K562 (cell line): ENCODE data around the gene MADCAM1. TPM values are rescaled to one million over a fixed set of nuclear protein-coding genes. Genes with fewer than 3 reads are reported as not detected.

Experiments used
- CGGBP1 ChIP-seq: fragments of 250-450 bp; sonication (Bioruptor Pico); IDR thresholded peaks from 2 replicates; pipeline ENCODE4 v1.9.0; 2021; ENCODE audit warnings: mild to moderate bottlenecking
- ETV6 ChIP-seq, 3 experiments: fragments of 150-350 bp in 1 of 3; sonication (generic) in 1 of 3; formaldehyde crosslinking in 1 of 3; IDR thresholded peaks; 2 replicates each; pipeline versions ENCODE4 v1.6.1 to v1.8.0; 2014 to 2022; ENCODE audit warnings: borderline replicate concordance in 2 of 3, low read depth in 2 of 3, antibody characterized with exemption in 1 of 3, low read length in 1 of 3, mild to moderate bottlenecking in 1 of 3, missing genetic modification reagents in 1 of 3
- GTF2B ChIP-seq: IDR thresholded peaks from 2 replicates; pipeline ENCODE4 v1.6.1; 2011; ENCODE audit not compliant: insufficient read length; ENCODE audit errors: extremely low read depth
- KAT2B ChIP-seq: IDR thresholded peaks from one replicate; pipeline ENCODE4 v1.6.1; 2012; ENCODE audit warnings: low read depth, mild to moderate bottlenecking, control low read depth, inconsistent platforms, low read length, moderate library complexity
- MBD1 ChIP-seq: fragments of 250-450 bp; sonication (Bioruptor Pico); IDR thresholded peaks from 2 replicates; pipeline ENCODE4 v1.8.0; 2022; ENCODE audit warnings: inconsistent platforms
- NR1H2 ChIP-seq: sonication (generic); formaldehyde crosslinking; IDR thresholded peaks from 2 replicates; pipeline ENCODE4 v1.4.0; 2020; ENCODE audit warnings: mild to moderate bottlenecking, missing genetic modification reagents
- PHTF2 ChIP-seq: fragments of 250-450 bp; sonication (Bioruptor Pico); IDR thresholded peaks from 2 replicates; pipeline ENCODE4 v1.5.0; 2021; ENCODE audit warnings: mild to moderate bottlenecking
- SAP30 ChIP-seq: fragments of 200-600 bp; sonication (generic); IDR thresholded peaks from 2 replicates; pipeline ENCODE4 v1.6.1; 2012; ENCODE audit warnings: borderline replicate concordance, low read depth, mild to moderate bottlenecking, moderate library complexity, low read length, control low read depth, inconsistent platforms; ENCODE audit not compliant: insufficient read depth, poor library complexity, severe bottlenecking
- TAL1 ChIP-seq: fragments of 450-650 bp; IDR thresholded peaks from 2 replicates; pipeline ENCODE4 v1.6.1; 2016; ENCODE audit warnings: mild to moderate bottlenecking
- TEAD2 ChIP-seq: fragments of 450-650 bp; IDR thresholded peaks from 2 replicates; pipeline ENCODE4 v1.6.1; 2016; ENCODE audit warnings: missing genetic modification characterization, control low read depth, missing compliant biosample characterization
- TEAD4 ChIP-seq, 2 experiments: sonication (generic) in 1 of 2; formaldehyde crosslinking in 1 of 2; IDR thresholded peaks; 2 replicates each; pipeline versions ENCODE4 v1.6.1 to v1.8.0; 2012 to 2022; ENCODE audit warnings: borderline replicate concordance in 1 of 2, inconsistent platforms in 1 of 2, low read length in 1 of 2, mild to moderate bottlenecking in 1 of 2, missing genetic modification reagents in 1 of 2
- ZBTB9 ChIP-seq: fragments of 450-650 bp; formaldehyde crosslinking; IDR thresholded peaks from 2 replicates; pipeline ENCODE4 v1.4.0; 2020; ENCODE audit warnings: mild to moderate bottlenecking, moderate library complexity
- ZNF518B ChIP-seq: fragments of 250-450 bp; sonication (Bioruptor Pico); IDR thresholded peaks from 2 replicates; pipeline ENCODE4 v1.5.0; 2021; ENCODE audit warnings: mild to moderate bottlenecking, moderate library complexity
- polyA plus RNA-seq, 8 experiments: library from polyadenylated mRNA; depleted of rRNA in 4 of 8; stranded (reverse) in 5 of 8; unstranded in 3 of 8; fragments of >200 nt; fragmentation: Nextera tagmentation in 2 of 8; fragmentation: Illumina TruSeq in 1 of 8; extraction: Ambion mirVana in 2 of 8; extraction: Trizol in 1 of 8; gene quantifications; 2 replicates each; pipeline versions ENCODE4 v1.2.1 to v1.2.3, GENCODE V29; 2011 to 2014; ENCODE audit warnings: inconsistent platforms in 1 of 8, missing spikeins in 1 of 8
- total RNA-seq, 7 experiments: library from RNA; depleted of rRNA in 6 of 7; stranded (reverse); fragments of >200 nt in 6 of 7; fragmentation: Illumina TruSeq in 2 of 7; extraction: Trizol in 2 of 7; gene quantifications; 2 replicates each; pipeline versions ENCODE4 v1.2.1 to v1.2.3, GENCODE V29; 2011 to 2021; ENCODE audit warnings: low replicate concordance in 1 of 7

Gene MADCAM1
- total and polyA plus RNA-seq, 9 of the 15 experiments (the other 6 are each of a cell fraction or from before 2014, with no cell fraction given) = 0.09 to 0.36 (median 0.09) TPM; not detected in 6

GRCh38 chr19:543910-544608, 47.8 kb downstream of the MADCAM1 start, which contains the start of gene GZMM (continued):
- TF ChIP-seq ZNF518B (CRISPR knock-in tag) (no peak), ZBTB9 (CRISPR knock-in tag) (no peak), ETV6 (IDR thresholded peaks at IDR 0.05; ENCODE audit: borderline replicate concordance in 1 of 2, low read depth in 2 of 2, low read length in 1 of 2) (no peak), ETV6 (CRISPR knock-in tag; IDR thresholded peaks at IDR 0.05; ENCODE audit: borderline replicate concordance) (no peak), SAP30 (no peak), KAT2B (no peak), CGGBP1 (CRISPR knock-in tag) (no peak), TEAD4 (IDR thresholded peaks at IDR 0.05; ENCODE audit: low read length) (no peak), TEAD4 (CRISPR knock-in tag; IDR thresholded peaks at IDR 0.05; ENCODE audit: borderline replicate concordance) (no peak), TEAD2 (tag) (no peak), TAL1 (no peak), MBD1 (no peak), GTF2B (no peak), PHTF2 (CRISPR knock-in tag) (no peak), NR1H2 (CRISPR knock-in tag) (no peak)
